NCI-H2107 (cell line): Measurements from ENCODE around the gene MYPN.
"Not testable (repeated sequence)": the region's sequence is repeated elsewhere in the genome, so short reads cannot be mapped to it uniquely, and the experiment has no call there.

Source experiments
- DNase-seq: peaks from one replicate; lab custom pipeline; 2025; lab: John Stamatoyannopoulos, UW

The MYPN gene

DNA sequence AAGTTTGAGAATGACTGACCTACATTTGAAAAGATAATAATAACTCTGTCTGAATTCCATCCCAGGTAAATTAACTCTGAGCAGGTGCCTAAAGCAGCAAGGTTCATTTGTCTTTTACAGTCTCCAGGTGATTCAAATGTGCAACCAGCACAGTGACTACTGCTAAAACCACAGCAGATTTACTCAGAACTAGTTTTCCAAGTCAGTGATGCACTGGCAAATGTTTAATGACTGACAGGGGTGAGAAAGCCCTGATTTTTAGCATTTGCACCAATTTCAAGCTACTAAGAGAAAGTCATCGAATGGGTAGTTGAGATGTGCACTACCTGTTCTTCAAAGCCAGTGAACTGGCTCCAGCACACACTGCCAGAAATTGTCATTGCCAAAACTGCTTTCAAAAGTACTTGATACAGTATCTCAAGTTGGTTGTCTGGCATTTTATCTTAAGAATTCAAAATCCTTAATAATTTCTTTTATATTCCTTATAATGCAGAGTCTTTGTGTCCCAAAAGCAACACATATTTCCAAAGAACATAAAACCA lies 62.3 kb downstream of the MYPN start:
- no peak for DNase-seq

DNA sequence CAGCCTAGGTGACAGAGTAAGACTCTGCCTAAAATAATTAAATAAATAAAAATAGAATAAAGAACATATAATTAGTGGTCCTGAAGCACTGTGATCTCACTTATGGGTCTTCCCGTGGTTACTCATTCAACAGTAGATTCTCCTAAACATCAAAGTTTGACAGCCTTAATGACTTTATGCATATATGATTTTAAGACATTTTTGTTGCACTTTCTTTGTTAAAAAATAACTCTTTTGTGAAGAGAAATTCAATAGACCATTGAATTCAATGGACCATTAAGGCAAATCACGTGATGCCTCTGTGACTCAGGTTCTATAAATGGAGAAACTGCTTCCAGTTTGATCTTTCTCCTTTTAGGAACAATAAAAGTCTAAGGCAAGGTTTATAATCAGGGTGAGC lies 63.0 kb downstream of the MYPN start:
- DNase-seq, result no peak

DNA sequence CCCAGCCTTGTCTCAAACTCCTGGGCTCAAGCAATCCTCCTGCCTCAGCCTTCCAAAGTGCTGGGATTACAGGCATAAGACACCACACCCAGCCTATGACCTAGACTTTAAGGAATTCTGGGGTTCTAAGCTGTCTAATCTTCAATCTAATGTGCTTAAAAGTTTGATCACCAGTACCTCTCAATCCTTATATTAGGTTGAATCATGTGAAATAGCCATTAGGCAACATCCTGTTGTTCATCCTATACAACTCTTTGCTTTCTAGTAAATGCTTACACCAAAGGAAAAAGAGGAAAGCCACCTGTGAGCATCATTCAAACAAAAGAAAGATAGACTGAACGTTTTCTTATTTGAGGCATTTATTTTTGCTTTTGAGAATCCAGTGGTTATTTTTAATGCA lies 66.7 kb downstream of the MYPN start:
- no peak for DNase-seq

DNA sequence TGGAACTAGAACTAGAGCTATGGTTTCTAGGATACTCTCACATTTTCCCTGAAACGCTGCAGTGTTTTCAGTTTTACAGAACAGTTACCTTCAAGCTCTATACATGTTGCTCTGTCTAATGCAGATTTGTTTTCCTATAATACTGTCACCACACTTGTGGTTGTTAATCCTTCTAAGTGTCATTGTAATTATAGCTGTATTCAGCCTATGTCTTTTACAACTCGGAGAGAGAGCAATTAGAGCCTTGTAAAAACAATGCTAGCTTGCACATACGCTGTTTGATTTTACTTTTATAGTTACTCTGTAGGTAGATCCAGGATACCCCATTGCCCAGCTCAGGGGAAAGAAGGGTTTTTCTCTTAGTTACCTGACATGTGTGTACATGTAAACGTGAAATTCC lies 67.5 kb downstream of the MYPN start:
- no peak for DNase-seq

DNA sequence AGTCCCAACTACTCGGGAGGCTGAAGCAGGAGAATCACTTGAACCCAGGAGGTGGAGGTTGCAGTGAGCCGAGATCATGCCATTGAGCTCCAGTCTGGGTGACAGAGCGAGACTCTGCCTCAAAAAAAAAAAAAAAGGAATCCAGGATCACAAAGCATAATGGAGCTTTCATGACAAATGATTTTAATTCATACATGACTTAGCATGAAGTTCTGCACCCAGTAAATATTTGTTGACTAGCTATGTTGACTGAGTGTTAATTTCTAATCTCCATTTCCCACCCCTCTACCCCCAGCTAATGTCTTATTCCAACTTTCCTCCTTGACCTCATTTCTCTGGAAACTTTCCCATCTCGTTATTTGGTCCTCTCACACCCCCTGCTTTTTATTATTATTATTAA lies 69.3 kb downstream of the MYPN start:
- no peak for DNase-seq

DNA sequence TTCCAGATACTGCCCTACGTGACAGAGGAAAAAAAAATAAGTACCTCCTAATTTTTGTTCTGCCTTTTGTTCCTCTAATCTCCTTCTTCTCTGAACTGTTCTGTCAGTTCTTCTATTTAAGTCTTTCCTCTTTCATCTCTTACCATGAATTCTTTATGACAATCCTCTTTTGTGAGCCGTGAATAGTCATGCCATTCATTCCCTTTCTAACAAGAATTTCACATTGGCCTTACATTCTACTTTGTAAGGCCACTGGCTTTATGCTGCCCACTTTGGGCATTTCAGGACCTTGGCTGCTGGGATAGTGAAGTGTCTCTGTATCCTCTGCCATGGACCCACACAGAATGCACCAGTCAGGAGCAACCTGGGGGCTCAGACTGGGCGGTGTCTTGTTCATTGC lies 69.7 kb downstream of the MYPN start:
- no peak for DNase-seq

DNA sequence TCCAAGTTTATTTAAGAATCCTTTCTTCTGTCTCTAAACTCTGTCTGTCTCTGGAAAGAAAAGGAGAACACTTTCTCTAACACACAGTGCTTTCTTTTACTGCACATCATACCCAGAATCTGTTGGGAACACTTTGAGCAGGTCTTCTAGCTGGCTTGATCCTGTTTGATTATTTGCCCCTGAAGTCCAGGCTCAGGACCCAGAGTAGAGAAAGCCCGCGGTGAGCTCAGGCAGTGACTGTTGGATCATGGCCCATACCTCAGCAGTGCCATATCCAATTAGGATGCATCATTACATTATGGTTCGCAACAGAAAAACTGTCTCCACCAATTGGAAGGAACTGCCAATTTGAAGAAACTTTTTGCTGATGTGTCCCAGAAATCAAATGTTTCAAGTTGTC lies 71.2 kb downstream of the MYPN start:
- DNase-seq, result no peak

DNA sequence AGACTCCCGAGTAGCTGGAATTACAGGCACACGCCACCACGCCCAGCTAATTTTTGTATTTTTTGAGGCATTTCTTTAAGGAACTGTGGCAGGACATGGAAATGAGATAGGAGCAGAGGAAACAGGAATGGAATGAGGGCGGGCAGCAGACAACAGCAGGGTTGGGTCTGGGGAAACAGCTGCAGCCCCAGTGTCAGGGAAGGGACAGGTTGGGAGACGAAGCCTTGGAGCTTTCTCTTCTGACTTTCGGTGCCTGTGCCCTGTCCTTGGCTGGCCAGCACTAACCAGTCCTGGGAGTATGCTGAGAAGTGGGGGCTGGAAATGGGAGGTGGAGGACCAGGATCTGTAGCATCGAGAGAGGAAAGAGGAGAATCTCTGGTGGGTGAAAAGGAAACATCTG lies 75.3 kb downstream of the MYPN start:
- DNase-seq, result no peak

DNA sequence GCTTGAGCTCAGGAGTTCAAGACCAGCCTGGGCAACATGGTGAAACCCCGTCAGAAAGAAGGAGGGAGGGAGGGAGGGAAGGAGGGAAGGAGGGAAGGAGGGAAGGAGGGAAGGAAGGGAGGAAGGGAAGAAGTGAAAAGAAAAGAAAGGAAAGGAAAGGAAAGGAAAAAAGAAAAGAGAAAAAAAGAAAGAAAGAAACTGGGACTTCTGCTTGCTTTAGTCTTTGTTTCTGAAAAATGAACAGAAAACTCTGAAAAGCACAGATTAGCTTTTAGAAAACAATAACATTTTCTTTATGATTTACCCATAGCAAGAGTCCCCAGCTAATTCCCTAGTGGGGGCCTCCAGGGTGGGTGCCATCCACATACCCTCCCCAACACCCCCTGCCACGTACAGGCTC lies 75.8 kb downstream of the MYPN start:
- DNase-seq, result no peak

DNA sequence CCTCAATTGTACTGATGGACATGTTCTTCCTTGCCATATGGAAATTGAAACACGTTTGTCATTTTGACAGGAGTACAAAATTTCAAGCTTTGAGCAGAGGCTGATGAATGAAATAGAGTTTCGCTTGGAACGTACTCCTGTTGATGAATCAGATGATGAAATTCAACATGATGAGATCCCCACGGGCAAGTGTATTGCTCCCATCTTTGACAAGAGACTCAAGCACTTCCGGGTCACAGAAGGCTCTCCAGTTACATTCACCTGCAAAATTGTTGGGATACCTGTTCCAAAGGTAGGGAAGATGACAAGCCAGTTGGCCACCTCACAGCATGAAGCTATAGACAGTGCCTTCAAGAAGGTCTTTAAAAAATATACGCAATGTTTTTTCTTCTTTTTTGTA lies 79.5 kb downstream of the MYPN start:
- no peak for DNase-seq

DNA sequence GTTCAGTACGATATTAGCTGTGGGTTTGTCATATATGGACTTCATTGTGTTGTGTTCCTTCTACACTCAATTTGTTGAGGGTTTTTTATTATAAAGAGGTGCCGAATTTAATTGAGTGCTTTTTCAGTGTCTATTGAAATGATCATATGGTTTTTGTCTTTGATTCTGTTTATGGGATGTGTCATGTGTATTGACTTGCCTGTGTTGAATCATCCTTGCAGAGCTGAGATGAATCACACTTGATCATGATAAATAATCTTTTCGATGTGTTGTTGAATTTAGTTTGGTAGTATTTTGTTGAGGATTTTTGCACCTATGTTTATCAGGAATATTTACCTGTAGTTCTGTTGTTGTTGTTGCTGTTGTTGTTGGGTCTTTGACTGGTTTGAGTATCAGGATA lies 82.8 kb downstream of the MYPN start:
- no peak for DNase-seq

DNA sequence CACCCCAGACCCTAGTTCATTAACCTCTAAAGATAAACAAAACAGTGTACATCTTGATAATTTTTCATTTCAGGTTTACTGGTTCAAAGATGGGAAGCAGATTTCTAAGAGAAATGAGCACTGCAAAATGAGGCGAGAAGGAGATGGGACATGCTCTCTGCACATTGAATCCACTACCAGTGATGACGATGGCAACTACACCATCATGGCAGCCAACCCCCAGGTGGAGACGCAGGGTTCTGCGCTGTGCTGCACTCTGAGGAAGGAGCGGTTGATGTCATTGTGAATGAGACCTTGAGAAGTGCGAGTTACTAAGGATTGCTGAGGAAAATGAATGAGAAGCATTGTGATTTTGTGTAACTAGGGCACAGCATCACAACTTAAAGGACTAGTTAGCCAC lies 85.0 kb downstream of the MYPN start:
- no peak for DNase-seq

DNA sequence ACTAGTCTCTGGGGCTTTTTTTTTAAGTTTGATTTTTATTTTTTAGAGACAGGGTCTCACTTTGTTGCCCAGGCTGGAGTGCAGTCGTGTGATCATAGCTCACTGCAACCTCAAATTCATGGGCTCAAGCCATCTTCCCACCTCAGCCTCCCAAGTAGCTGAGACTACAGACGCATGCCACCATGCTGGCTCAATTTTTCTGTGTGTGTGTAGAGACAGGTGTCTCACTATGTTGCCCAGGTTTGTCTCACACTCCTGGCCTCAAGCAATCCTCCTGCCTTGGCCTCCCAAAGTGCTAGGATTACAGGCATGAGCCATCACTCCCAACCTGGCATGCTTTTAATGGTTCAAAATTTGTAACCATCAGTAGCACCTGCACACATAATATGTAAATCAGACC lies 86.5 kb downstream of the MYPN start:
- DNase-seq, result not testable (repeated sequence)

DNA sequence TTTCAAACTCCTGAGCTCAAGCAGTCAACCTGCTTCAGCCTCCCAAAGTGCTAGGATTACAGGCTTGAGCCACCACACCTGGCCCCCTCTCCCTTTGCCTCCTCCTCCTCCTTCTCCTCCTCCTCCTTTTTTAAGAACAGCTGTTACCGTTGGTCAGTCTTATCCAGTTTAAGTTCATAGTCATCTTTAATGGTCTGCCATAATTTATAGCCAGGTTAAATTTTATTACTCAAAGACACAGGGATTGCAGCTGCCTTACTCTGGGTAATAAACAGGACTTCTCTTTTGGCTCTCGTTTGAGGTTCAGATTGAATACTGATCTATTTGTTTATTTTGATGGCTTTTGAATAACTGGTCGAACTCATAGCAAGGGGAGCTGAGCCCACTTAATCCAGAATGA lies 87.4 kb downstream of the MYPN start:
- DNase-seq, result no peak

DNA sequence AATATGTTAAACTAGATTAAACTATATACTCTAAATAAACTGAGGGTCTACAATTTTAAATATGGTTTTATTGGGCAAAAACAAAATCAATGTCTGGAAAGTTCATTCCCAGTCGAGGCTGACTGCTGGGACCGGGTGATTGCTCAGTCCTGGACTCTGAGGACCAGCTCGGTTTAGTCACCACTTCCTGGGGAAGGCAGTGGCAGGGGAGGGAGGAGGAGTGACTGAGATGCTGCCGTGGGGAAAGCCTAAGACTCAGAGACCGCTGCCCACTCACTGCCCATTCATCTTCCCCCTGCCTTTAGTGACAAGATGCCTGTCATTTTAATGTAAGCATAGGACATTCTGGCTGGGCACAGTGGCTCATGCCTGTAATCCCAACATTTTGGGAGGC lies 93.7 kb downstream of the MYPN start:
- DNase-seq, result no peak

DNA sequence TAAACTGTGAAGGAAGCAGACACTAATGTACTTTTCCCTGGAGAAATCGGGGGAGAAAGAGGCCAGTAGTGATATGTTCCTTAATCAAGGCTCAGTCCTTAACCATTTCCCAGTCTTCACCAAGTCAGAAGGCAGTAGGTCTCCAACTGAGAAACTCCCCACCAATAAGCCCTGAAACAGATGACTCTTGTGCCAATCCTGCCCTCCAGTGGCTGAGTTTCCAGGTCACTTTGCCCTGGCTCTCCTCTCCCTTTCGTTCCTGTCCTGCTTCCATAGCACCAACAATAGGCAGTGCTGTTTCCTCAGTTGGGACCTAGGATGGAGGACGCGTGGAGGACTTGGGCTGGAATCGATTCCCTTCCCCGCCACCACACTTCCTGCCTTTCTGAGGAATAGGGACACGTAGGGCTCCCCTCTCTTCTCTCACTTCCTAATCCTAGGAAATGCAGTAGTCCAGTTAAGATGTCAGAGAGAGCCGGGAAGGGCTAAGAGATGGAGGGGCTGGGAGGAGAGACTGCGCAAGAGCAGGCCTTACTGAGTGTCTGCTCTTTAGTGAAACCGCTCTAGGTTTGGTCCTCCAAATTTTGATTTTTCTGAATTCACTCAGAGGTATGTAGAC lies 99.2 kb downstream of the MYPN start:
- DNase-seq, result peak; percentile 1

DNA sequence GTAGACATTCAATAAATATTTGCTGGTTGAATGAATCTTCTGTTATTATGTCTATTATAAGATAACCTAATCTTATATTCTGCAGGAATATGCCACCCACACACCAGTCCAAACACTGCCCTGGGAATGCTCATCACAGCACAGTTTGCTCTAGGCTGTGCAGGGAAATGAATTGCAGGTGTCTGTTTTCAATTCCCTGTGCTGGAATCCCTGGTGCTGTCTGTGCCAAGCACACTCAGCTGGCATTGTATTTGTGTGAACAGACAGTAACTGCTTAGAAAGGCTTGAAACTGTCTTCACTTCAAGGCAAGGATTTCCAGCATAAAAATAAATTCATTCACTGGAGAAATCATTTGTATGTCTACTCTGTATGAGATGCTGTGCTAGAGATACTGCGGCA lies 102.4 kb downstream of the MYPN start:
- no peak for DNase-seq

DNA sequence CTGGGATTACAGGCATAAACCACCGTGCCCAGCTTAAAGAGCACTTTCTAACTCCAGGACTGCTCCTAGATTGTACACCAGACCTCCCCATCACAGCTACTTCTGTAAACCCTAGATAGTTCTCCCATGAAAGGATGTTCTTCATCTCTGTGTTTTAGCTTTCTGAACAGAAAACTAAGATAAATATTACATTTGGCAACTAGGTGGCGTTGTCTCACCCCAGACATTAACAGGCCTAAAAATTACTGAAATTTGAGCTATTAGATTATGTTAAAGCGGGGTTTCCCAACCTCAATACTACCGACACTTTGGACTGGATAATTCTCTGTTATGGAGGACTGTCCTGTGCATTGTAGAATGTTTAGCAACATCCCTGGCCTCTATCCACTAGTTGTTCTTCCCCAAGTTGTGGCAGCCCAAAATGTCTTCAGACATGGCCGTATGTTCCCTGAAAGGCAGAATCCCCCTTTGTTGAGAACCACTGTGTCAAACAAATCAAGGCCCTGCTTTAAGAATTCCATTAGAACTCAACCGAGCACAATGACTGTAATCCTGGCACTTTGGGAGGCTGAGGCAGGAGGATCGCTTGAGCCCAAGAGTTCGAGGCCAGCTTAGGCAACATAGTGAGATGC lies 103.5 kb downstream of the MYPN start:
- no peak for DNase-seq

DNA sequence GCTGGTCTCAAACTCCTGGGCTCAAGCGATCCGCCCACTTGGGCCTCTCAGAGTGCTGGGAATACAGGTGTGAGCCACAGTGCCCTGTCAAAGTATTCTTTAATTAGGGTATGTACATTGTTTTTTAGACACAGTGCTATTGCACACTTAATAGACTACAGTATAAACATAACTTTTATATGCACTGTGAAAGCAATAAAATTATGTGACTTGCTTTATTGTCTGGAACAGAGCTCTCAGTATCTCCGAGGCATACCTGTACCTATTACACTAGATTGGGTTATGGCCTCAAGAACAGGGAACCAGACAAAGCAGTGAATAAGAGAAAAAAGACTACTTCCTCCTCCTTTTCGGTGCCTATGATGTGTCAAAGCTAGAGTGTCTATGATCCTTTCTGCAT lies 109.5 kb downstream of the MYPN start:
- DNase-seq, result no peak

DNA sequence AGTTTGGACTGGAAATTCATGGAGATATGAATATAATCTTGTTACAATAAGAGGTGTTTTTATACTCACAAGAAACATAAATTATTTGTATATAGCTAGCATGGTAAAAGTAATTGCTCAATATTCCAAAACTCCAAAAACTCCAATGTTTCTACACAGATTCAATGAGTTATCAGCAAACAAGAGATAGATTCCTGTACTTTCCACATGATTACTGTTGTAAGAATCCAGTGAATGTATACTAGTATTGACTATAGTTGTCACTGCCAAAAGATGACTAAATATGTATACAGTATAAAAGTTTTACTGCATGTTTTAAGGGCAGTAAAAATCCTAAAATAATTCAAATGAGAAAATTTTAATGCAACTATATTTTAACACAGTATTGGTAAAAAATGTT lies 111.9 kb downstream of the MYPN start:
- no peak for DNase-seq

DNA sequence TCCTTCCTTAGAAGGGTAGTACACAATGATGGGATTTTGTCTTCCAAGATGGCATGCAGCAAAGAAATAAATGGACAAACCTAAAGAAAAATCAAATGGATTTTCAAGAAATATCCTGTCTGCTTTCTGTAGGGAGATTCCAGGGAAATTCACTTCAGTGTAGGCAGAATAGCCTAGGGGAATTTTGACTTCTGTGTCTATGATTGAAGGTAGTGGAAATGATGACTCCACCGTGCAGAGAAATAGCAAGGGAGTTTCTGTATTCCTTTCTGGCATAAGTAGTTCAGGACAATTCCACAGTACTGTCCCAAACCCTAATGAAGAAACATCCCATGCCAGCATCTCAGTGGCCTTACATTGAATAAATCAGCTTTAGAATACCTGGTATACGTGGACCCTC lies 113.1 kb downstream of the MYPN start:
- DNase-seq, result no peak

DNA sequence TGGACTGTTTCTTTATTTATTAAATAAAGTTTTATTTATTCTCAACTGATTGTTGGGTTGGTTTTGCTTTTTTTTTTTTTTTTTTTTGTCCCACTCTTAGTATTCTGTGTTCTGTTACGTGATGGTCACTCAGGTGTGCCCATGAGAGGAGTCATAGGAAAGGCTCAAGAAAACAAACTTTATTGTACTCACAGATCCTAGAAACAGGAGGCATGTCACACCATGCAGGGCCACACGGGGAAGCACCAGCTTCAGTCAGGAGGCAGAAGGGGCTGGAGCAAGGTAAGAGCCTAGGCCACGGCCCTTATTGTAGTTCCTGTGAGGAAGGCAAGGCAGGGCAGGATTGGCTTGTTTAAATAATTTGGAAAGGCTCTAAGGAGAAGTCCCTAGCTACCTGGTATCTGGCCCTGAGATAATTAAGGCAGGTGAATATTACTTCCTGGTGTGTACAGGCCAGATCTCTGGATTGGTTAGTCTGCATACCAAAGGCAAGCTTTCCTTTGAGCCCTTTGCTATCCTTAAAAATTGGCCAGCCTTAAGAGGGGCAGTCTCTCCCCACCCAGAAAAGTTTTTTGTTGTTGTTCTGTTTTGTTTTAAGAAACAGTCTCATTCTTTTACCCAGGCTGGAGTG lies 114.4 kb downstream of the MYPN start:
- DNase-seq, result no peak

DNA sequence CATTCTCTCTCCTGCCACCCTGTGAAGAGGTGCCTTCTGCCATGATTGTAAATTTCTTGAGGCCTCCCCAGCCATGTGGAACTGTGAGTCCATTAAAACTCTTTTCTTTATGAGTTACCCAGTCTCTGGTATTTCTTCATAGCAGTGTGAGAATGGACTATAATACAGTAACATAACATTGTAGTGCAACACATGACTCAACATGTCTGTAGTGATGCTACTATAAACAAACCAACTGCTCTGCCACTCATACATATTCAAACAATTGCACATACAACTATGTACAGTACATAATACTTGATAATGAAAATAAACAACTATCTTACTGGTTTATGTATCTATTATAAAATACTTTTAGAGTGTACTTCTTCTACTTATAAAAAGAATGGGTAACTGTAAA lies 115.5 kb downstream of the MYPN start:
- no peak for DNase-seq

DNA sequence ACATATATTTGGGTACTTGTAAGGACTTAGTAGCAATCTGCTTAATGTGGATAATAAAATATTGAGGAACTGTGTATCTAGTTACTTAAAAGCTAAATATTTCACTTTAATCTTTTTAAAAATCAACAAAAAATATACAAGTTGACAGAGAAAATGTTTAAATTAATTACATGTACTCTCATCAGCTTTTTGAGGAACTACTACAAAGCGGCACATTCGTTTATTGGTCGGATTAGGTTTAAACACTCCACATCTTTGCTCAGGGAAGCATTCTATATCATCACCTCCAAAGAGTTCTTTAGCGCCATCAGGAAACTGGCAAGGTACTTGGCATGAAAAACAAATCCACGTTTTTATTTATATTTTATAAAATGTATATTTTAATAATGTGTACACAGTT lies 121.0 kb downstream of the MYPN start:
- no peak for DNase-seq
